ENCODE measurements around the gene PCSK4. TPM values are rescaled to one million over a fixed set of nuclear protein-coding genes. Genes with fewer than 3 reads are reported as not detected.

Gene PCSK4
- total and polyA plus RNA-seq, 9 donors = 0.76 to 3.1 (median 0.84) TPM

DNA sequence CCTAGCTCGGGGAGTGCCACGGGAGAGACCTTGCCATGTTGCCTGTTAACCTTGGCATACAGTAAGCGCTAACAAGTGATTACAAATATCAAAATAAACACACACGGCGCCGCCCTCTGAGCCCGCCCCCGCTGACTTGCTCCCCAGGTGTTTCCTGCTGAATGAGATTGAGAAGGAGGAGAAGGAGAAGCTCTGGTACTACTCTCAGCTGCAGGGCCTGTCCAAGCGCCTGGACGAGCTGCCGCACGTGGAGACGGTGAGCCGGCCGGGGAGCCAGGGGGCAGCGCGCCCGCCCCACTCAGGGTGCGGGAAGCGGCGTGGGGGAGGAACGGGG is 35.2 kb downstream of the PCSK4 start:
- Histone ChIP-seq H3K27ac (ENCODE audit: low read length) (no peak overlapping the region), H3K4me3 (ENCODE audit: low read length) (no peak overlapping the region), H3K4me1 (ENCODE audit: control insufficient read depth, insufficient read depth, low read length) (peaks cover 31% of the 10 kb centered on the region), H3K9me3 (replicated peaks; ENCODE audit: control insufficient read depth, low read depth, low read length) (no peaks in the 10 kb centered on the region), H3K27me3 (ENCODE audit: control insufficient read depth, insufficient read depth, low read length) (peaks cover 92% of the 10 kb centered on the region), H3K36me3 (ENCODE audit: control insufficient read depth, insufficient read depth, low read length) (no peaks in the 10 kb centered on the region)
- WGBS (ENCODE audit: insufficient coverage) = 3% methylated on average over 17 of the region's 22 CpGs
- DNase-seq = no peak

DNA sequence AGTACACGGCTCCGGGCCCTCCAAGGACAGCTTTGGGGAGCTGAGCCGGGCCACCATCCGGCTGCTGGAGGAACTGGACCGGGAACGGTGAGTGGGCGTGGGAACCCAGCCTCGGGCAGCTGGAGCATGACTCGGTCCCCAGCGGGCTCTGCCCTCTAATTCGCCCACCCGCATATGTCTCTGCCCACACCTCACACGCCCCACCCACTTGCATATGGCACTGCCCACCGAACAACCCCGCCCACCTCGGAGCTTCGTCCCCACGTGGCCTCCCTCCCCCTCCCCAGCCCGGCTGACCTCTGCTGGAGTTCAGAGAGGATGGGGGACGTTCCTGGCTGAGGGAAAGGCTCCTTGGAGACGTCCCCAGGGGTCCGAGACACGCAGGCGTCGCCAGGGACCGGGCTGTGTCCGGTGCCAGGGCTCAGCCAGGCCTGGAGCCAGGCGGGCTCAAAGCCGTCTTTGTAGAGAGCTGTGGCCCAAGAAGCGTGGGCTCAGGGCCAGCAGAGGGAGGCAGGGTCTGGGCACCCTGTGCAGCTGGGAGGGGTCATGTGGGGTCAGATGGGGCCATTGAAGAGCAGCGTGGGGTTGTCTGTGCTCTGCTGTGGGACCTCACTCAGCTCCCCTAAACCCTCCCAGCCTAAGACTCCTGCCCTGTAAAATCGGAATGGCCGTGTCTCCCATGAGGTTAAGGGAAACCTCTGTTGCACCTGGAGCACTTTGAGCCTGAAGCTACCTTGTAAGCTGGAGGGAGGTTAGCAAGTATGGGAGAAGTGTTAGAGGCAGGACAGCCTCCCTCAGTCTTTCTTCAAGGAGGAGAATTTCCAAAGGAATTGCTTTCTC is 36.4 kb downstream of the PCSK4 start:
- WGBS (ENCODE audit: insufficient coverage) = 18% methylated on average over 15 of the region's 33 CpGs
- Histone ChIP-seq H3K27ac (ENCODE audit: low read length) (no peak overlapping the region), H3K4me1 (ENCODE audit: control insufficient read depth, insufficient read depth, low read length) (peaks cover 34% of the 10 kb centered on the region), H3K27me3 (ENCODE audit: control insufficient read depth, insufficient read depth, low read length) (peaks cover 98% of the 10 kb centered on the region), H3K9me3 (replicated peaks; ENCODE audit: control insufficient read depth, low read depth, low read length) (no peaks in the 10 kb centered on the region), H3K4me3 (ENCODE audit: low read length) (no peak overlapping the region), H3K36me3 (ENCODE audit: control insufficient read depth, insufficient read depth, low read length) (no peaks in the 10 kb centered on the region)
- no peak for DNase-seq

DNA sequence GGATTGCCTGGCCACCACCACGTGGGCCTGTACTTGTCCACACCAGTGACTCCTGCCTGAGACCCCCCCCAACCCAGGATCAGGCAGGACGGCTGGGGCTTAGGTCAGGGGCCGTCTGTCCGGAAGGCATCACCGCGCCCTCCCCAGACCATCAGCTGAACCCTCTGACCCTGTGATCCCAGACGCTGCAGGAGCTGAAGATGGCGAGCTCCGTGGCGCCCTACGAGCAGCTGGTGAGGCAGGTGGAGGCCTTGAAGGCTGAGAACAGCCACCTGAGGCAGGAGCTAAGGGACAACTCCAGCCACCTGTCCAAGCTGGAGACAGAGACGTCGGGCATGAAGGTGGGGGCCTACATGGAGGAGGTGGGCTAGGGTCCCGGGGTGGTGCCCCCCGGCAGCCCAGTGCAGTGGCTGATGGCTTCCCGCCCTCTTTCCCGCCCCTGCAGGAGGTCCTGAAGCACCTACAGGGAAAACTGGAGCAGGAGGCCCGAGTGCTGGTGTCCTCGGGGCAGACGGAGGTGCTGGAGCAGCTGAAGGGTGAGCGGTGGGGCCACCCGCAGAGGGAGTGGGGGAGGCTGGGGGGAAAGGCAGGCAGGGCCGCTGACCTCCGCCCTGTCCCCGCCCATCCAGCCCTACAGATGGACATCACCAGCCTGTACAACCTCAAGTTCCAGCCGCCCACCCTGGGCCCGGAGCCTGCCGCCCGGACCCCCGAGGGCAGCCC is 37.2 kb downstream of the PCSK4 start:
- no peaks in the 10 kb centered on the region for H3K9me3 ChIP-seq (replicated peaks; ENCODE audit: control insufficient read depth, low read depth, low read length)
- WGBS (ENCODE audit: insufficient coverage) = 48% methylated on average over 24 of the region's 30 CpGs
- H3K27ac ChIP-seq (ENCODE audit: low read length) = no peak overlapping the region
- no peak overlapping the region for H3K4me3 ChIP-seq (ENCODE audit: low read length)
- H3K36me3 ChIP-seq (ENCODE audit: control insufficient read depth, insufficient read depth, low read length) = no peaks in the 10 kb centered on the region
- H3K27me3 ChIP-seq (ENCODE audit: control insufficient read depth, insufficient read depth, low read length) = peaks cover 97% of the 10 kb centered on the region
- DNase-seq = no peak
- peaks cover 34% of the 10 kb centered on the region for H3K4me1 ChIP-seq (ENCODE audit: control insufficient read depth, insufficient read depth, low read length)

DNA sequence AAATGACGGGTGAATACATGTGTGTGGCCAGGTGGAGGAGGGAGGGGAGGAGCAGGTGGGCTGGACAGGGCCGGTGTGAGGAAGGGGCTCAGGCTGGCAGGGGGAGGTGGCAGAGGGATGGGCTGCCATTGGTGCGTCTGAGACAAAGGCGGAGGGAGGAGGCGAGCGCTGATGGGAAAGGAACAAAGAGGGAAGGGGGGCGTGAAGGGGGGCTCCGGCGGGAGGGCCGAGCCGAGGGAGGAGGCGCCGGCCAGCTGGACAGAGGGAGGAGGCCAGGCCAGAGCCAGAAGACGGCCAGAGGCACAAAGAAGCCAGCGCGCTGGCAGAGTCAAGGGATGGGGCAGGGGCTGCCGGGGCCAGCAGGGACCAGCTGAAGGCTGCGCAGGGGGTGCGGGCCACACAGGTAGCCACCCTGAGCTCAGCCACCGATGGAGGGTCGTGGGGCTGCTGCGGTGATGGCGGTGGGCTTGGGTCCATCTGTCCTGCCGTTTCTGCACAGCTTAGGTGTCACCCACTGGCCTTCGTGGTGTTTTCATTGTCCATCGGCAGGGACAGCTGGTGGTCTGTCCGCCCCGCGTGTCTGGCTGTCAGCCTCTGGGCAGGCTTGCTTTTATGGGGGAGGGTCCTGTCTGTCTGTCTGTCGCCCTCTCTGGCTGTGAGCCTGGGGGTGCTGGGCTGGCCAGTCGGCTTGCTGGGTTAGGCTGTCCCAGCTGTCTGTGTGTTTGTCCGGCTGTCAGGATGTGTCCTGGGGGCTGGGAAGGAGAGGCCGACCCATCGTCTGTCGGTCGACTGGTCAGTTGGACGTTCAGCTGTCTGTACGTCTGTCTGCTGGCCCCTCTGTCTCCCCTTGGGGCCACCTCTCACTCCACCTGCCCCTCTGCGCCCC is 38.0 kb downstream of the PCSK4 start:
- H3K4me1 ChIP-seq (ENCODE audit: control insufficient read depth, insufficient read depth, low read length) = peaks cover 34% of the 10 kb centered on the region
- DNase-seq = no peak

DNA sequence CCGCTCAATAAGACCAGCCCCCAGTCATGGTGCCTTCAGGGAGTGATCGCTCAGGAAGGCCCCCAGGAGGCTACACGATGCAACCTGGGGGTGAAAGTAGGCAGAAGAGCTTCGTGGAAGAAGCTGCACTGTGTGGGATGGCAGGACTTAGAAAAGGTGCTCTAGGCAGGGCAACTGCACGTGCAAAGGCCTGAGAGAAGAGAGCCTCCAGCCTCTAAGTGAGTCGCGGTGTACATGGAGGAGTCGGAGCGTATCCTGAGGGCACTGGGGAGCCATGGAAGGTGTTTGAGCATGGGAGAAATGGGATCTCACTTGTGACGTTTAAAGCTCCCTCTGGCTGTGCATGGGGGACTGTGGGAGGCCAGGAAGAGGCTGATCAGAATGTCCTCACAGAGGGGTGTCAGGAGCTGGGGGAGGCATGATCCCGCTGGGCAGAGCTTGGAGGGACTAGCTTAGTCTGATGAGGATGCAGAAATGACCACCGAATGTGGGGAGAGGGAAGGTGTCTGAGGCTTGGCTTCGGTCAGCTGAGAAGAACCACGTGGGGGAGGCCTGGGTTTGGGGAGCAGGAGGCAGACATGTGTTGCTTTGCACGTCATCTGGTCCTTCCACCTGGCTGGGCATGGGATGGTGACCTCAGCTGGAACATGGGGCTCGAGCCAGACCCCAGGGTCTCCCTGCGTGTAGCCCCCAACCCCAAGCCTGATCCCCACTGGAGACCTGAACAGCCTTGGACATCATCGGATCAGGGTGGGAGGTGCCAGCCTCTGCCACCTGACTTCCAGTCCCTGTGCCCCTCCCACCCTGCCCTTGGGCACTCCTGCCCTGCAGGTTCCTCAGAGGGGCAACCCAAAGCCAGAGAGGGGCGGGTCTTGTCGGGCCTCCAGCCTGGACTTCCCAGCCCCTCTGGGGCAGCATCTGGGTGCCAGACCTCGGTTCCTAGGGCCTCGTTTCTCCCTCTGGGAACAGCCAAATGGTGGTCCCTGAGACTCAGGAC is 39.1 kb downstream of the PCSK4 start:
- Histone ChIP-seq H3K9me3 (replicated peaks; ENCODE audit: control insufficient read depth, low read depth, low read length) (no peaks in the 10 kb centered on the region), H3K36me3 (ENCODE audit: control insufficient read depth, insufficient read depth, low read length) (no peaks in the 10 kb centered on the region), H3K27me3 (ENCODE audit: control insufficient read depth, insufficient read depth, low read length) (peaks cover 96% of the 10 kb centered on the region), H3K27ac (ENCODE audit: low read length) (no peak overlapping the region), H3K4me3 (ENCODE audit: low read length) (no peak overlapping the region), H3K4me1 (ENCODE audit: control insufficient read depth, insufficient read depth, low read length) (peaks cover 38% of the 10 kb centered on the region)
- whole genome bisulfite sequencing (ENCODE audit: insufficient coverage) = 51% methylated on average over 17 of the region's 22 CpGs
- DNase-seq = no peak

More for the DNA sequence above, 38.0 kb downstream of the PCSK4 start:
- WGBS (ENCODE audit: insufficient coverage) = 29% methylated on average over 36 of the region's 39 CpGs
- H3K27me3 ChIP-seq (ENCODE audit: control insufficient read depth, insufficient read depth, low read length) = peaks cover 97% of the 10 kb centered on the region
- H3K9me3 ChIP-seq (replicated peaks; ENCODE audit: control insufficient read depth, low read depth, low read length) = no peaks in the 10 kb centered on the region
- no peak overlapping the region for H3K27ac ChIP-seq (ENCODE audit: low read length)
- no peaks in the 10 kb centered on the region for H3K36me3 ChIP-seq (ENCODE audit: control insufficient read depth, insufficient read depth, low read length)
- H3K4me3 ChIP-seq (ENCODE audit: low read length) = no peak overlapping the region

DNA sequence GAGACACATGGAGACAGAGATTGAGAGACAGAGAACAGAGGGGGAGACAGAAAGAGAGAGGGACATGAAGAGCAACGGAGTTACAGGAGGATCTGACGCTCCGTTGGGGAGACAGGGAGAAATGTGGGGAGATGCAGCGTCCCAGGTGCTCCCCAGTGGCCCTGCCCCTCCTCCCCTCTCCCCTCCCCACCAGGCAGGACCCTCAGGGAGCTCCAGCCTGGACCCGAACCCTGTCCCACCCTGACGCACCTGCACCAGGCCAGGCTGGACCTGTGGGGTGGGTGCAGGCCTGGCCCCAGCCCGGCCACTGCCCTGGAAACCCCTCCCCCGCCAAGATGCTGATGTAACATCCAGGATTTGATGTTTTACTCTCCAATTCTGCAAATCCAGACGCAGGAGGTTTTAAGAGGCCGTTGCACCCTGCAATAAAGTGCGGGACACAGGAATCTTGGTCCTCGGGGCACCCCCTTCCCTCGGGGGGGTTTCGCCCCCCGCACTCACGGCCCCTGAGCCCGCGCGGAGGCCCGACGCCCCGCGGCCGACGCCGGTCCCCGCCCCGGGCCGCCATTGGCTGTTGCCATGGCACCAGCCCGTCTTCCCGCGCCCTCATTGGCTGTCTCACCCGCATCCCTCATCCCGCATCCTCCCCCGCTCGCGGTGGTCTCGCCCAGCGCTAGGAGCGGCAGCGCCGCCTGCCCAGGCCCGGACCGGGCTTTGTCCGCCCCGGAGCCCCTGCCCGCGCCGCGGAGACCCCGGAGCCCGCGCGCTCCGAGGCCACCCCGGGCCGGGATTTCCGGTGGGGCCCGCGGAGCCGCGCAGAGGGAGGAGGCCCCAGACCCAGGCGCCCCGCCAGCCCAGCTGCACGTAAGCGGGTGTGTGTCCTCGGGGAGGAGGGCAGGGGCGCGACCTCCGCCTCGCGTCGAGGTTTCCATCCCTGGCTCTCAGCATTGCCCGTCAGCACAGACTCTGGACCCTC is 40.4 kb downstream of the PCSK4 start, which contains the start of gene APC2:
Gene APC2, plus strand, starts transcription at position 655 of the 976 bp plus-strand sequence. CDS start 2,881 bp downstream, outside the sequence.
- no peak within 1 kb of the TSS for H3K27ac ChIP-seq (ENCODE audit: low read length)
- H3K36me3 ChIP-seq (ENCODE audit: control insufficient read depth, insufficient read depth, low read length) = no peaks in the 10 kb centered on the region
- H3K4me3 ChIP-seq (ENCODE audit: low read length) = no peak within 1 kb of the TSS
- 2% methylated on average over 69 of the region's 74 CpGs for WGBS (ENCODE audit: insufficient coverage)
- H3K27me3 ChIP-seq (ENCODE audit: control insufficient read depth, insufficient read depth, low read length) = peaks cover 95% of the 10 kb centered on the region
- peaks cover 42% of the 10 kb centered on the region for H3K4me1 ChIP-seq (ENCODE audit: control insufficient read depth, insufficient read depth, low read length)
- H3K9me3 ChIP-seq (replicated peaks; ENCODE audit: control insufficient read depth, low read depth, low read length) = no peaks in the 10 kb centered on the region
- DNase-seq = no peak

DNA sequence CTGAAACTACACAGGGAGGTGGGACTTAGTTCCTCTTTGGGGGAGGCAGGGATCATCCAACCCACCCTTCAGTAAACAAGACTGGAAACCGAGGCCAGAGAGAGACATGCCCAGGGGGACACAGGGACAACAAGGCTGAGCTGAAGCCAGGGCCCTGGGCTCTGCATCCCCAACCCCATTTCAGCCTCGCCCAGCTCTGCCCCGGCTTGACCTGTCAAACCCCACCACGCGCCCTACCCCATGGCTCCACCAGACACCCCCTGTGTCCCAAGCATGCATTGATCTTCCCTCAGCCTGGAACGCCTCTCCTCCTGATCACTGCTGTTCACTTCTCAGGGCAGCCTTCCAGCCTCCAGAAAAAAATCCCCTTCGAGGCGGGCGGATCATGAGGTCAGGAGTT is 42.2 kb downstream of the PCSK4 start:
- DNase-seq = no peak
- H3K9me3 ChIP-seq (replicated peaks; ENCODE audit: control insufficient read depth, low read depth, low read length) = no peaks in the 10 kb centered on the region
- H3K4me3 ChIP-seq (ENCODE audit: low read length) = no peak overlapping the region
- no peak overlapping the region for H3K27ac ChIP-seq (ENCODE audit: low read length)
- peaks cover 79% of the 10 kb centered on the region for H3K27me3 ChIP-seq (ENCODE audit: control insufficient read depth, insufficient read depth, low read length)
- WGBS (ENCODE audit: insufficient coverage) = 86% methylated on average over 5 of the region's 9 CpGs
- H3K4me1 ChIP-seq (ENCODE audit: control insufficient read depth, insufficient read depth, low read length) = peaks cover 32% of the 10 kb centered on the region
- peaks cover 3% of the 10 kb centered on the region for H3K36me3 ChIP-seq (ENCODE audit: control insufficient read depth, insufficient read depth, low read length)

DNA sequence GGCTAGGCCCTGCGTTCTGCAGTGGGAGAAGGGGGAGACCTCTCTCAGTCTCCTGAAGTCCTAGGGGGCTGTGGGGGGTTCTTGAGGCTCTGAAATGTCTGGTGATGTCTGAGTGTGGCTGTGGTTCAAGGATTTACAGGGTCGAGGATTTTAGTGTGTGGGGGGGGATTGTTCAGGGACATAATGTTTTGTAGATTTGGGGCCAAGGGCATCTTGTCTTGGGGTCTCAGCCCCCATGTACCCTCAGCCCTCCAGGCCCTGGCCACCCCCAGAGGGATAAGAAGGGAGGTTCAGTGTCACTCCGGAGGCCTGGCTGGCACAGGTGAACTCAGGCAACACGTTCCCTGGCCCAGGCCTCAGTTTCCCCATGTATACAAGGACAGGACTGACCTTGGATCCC is 42.6 kb downstream of the PCSK4 start:
- peaks cover 75% of the 10 kb centered on the region for H3K27me3 ChIP-seq (ENCODE audit: control insufficient read depth, insufficient read depth, low read length)
- H3K4me3 ChIP-seq (ENCODE audit: low read length) = no peak overlapping the region
- WGBS (ENCODE audit: insufficient coverage) = 33% methylated on average over 1 of the region's 4 CpGs
- H3K4me1 ChIP-seq (ENCODE audit: control insufficient read depth, insufficient read depth, low read length) = peaks cover 28% of the 10 kb centered on the region
- no peaks in the 10 kb centered on the region for H3K9me3 ChIP-seq (replicated peaks; ENCODE audit: control insufficient read depth, low read depth, low read length)
- no peak overlapping the region for H3K27ac ChIP-seq (ENCODE audit: low read length)
- H3K36me3 ChIP-seq (ENCODE audit: control insufficient read depth, insufficient read depth, low read length) = peaks cover 4% of the 10 kb centered on the region
- DNase-seq = no peak
